GM18517 (cell line): ENCODE data around the gene MAFB.
A peak's percentile ranks its signal among the peaks of the same experiment; 100 is the strongest.

Experiments
- ATAC-seq: cut with Tn5 transposase; IDR thresholded peaks from one replicate; pipeline ENCODE4 v1.9.1; 2021; ENCODE audit warnings: mild to moderate bottlenecking, moderate library complexity; ENCODE audit not compliant: unreplicated experiment

MAFB gene

DNA sequence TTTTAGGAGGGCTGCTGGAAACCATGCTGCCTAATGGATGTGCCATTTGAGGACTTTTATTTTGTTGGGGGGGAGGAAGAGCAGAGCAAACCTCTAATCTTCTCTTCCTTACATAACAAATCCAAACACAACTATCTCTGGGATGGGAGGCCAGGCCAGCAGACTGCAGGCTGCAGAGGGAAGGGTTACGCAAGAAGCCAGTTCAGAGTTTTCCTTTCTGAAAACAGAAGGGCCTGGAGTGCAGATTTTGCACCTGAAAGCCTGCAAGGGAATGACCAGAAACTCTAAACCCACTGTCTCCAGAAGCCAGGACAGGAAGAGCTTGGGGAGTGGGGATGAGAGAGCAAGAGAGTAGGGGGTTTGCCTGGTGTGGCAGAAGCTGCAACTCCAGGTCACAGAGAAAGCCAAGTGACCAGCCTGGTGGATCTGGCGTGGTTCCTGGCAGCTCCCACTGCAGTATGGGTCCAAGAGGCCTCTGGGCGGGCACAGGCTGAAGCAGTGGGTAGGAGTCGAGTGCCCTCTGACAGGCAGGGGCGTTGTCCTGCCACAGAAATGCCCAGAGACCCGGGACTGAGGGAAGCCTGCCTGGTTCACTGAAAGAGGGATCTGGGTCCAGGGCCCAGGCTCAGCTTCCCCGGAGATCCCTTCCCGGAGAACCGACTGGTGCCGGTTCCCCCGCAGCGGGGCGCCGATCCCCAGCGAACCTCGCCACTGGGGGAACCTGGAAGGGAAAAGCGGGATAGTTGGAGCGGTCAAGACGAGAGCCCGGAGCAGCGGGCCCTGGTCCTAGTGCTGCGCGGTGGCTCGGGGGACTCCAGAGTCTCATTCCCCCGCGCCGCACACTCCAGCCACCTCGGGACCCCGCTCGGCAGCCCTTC lies 6.7 kb downstream of the MAFB start:
- no peak for ATAC-seq

DNA sequence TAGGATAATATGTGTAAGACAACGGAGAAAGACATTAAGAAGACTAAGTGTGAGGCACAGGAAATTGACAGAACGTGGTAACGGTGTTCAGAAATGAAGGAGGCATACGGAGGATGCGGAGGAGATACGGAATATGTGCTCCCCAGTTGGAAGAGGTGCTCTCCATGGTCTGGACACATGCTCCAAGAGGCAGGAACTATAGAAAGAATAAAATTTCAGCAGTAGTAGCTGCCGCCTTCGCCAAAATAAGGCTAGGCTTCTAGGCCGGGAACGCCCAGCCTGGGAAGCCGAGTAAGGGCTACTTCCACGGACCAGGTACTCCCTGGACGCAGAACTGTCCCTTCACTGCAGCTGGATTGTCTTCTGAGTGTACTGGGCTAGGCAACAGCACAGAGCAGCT lies 7.4 kb downstream of the MAFB start:
- no peak for ATAC-seq

DNA sequence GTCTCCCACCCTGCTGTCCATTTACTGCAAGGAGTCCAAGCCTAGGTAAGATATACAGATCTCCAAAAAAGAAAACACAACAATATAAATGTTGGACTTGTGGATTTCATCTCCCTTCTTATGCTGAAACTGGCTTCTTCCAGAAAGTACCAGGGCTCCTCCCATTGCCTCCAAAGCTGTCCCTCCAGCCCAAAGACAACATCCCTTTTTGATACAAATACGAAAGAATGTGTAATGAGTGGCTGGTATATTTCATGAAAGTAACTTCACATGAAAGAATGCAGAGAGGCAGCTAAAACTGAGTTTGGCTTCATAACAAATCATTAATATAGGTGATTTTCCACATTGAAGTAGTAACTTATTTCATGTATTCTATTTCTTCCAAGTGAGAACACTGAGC lies 7.9 kb downstream of the MAFB start:
- no peak for ATAC-seq

- peak; percentile 57 for ATAC-seq
These were observed 8.7 kb downstream of the MAFB start for GRCh38 chr20:40680161-40680959.

DNA sequence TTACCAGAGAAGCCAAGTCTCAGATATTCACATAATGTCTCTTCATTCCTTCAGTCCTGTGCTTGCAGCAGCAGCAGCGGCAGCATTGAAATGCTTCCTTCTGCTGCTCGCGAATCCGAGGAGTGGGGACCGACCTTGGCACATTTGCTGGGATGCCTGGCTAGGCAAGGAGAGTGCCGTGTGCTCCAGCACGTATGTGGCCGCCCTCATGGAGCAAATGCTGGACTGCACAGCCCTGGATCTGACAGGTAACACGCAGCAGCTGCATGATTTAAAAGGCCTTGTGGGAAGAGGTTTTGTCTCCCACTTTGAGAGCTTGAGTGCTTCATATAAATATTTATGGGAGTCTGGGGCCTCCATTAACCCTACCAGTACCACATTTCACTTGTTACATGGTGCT lies 9.9 kb downstream of the MAFB start:
- no peak for ATAC-seq

- no peak for ATAC-seq
These were observed 10.7 kb downstream of the MAFB start for GRCh38 chr20:40678286-40678875.

DNA sequence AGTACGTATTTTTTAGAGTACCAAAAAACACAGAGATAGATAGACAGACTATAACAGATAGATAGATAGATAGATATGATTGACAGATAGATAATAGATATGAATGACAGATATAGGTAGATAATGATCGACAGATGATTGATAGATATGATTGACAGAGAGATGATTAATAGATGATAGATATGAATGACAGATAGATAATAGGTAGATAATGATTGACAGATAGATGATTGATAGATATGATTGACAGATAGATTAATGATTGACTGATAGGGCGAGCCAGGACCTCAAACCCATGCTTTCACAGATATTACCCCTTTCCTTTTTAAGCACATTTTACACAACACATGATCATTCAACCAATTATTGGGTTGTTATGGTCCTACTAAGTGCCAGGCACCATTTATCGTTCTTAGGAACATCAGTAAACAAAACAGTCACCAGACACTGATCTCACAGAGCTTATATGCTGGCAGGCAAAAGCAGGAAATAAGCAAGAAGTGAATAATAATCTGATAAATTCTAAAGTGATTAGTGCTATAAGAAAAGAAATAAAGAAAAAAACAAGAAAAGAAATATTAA lies 11.6 kb downstream of the MAFB start:
- no peak for ATAC-seq

GRCh38 chr20:40676491-40677269 lies 12.4 kb downstream of the MAFB start:
- ATAC-seq: no peak

- no peak for ATAC-seq
These were observed 13.3 kb downstream of the MAFB start for GRCh38 chr20:40675599-40676221.

DNA sequence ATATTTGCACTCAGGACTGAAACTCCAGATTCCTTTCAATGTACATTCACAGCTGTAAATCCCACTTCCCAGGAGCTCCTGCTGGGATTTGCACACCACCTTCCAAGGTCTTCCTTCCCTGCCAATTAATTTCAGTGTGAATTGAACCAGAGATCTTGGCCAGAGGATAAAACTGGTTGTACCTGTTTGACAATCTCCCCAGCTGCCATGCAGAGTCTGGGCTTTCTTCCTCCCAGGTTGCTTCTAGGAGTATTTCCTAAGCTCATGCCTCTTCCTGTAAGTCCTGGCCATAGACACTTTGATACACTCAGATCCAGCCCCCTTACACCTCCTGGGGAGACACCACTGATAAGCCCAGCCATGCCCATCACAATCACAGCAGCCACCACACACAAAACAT lies 15.6 kb downstream of the MAFB start:
- ATAC-seq: no peak

GRCh38 chr20:40672095-40672494 lies 16.9 kb downstream of the MAFB start:
- no peak for ATAC-seq

GRCh38 chr20:40670253-40670652 lies 18.8 kb downstream of the MAFB start:
- ATAC-seq: no peak

GRCh38 chr20:40669692-40670091 lies 19.3 kb downstream of the MAFB start:
- ATAC-seq: no peak

GRCh38 chr20:40668449-40669228 lies 20.4 kb downstream of the MAFB start:
- ATAC-seq: no peak

- ATAC-seq: no peak
These were observed 21.5 kb downstream of the MAFB start for GRCh38 chr20:40667503-40667902.

DNA sequence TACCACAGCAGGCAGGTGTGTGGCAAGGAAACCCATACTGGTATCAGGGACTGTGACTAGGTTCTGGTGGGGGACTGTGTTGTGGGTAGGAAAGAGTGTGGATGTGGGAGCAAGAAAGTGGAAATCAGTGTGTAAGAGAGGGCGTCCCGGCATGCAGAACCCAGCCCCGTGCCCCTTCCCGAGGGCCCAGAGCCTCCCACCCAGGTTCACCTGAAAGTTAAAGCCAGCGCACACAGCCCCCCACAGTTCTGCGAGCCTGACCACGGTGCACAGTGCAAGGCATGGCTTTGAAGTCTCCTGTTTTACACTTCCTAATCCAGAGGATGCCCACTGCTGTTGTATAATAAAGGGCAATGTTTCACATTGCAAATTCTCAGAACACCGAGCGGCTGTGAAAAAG lies 22.7 kb downstream of the MAFB start:
- ATAC-seq: no peak

DNA sequence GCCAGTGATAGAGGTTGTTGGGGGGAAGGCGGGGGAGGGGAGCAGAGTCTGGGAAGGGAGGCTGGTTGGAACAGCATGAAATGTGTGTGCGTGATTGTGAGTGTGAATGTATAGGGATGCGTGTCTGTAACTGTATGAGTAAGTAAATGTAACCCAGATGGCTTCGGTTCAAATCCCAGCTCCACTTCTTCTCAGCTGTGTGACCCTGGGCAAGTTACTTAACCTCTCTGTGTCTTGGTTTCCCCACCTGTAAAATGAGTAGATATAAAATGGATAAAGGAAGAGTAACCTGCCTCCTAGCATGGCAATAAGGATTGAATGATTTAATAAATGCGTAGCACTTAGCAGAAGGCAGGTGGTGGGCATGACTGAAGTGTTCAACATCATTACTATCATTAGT lies 24.1 kb downstream of the MAFB start:
- ATAC-seq: no peak

GRCh38 chr20:40663991-40664880 lies 24.8 kb downstream of the MAFB start:
- no peak for ATAC-seq
